ENCODE results near the gene UNC45A. TPM values are rescaled to one million over a fixed set of nuclear protein-coding genes. Genes with fewer than 3 reads are reported as not detected.

Gene UNC45A
- total and polyA plus RNA-seq, 3 donors from 2014 or later = 48.9 to 59.6 (median 56.9) TPM

GRCh38 chr15:90981681-90982080 is 46.6 kb downstream of the UNC45A start:
- H3K36me3 ChIP-seq (ENCODE audit: low read depth, missing control alignments) = no peaks in the 10 kb centered on the region
- no peak overlapping the region for H3K4me3 ChIP-seq
- no peak for TF ChIP-seq CTCF (IDR thresholded peaks at IDR 0.05)
- TF ChIP-seq POLR2A (IDR thresholded peaks at IDR 0.05) = no peak
- H3K27me3 ChIP-seq = no peaks in the 10 kb centered on the region
- intact Hi-C loops (cut with DNase I; ENCODE audit: low total_unique reads) = no loop called here
- H3K27ac ChIP-seq = no peak overlapping the region
- DNase-seq = no peak
- H3K9me3 ChIP-seq = no peaks in the 10 kb centered on the region
- 86 to 94% methylated on average over 6 of the region's 6 CpGs for WGBS, 2 donors
- no peaks in the 10 kb centered on the region for H3K4me1 ChIP-seq

- WGBS, 2 donors = 93 to 96% methylated on average over 5 of the region's 5 CpGs
- no peak for TF ChIP-seq CTCF (IDR thresholded peaks at IDR 0.05)
- no peak for TF ChIP-seq POLR2A (IDR thresholded peaks at IDR 0.05)
- Histone ChIP-seq H3K4me1 (no peaks in the 10 kb centered on the region), H3K36me3 (ENCODE audit: low read depth, missing control alignments) (no peaks in the 10 kb centered on the region), H3K9me3 (no peaks in the 10 kb centered on the region), H3K27ac (no peak overlapping the region), H3K4me3 (no peak overlapping the region), H3K27me3 (no peaks in the 10 kb centered on the region)
- DNase-seq = no peak
- intact Hi-C loops (cut with DNase I; ENCODE audit: low total_unique reads) = no loop called here
These were observed 47.0 kb downstream of the UNC45A start for GRCh38 chr15:90982135-90982534.

DNA sequence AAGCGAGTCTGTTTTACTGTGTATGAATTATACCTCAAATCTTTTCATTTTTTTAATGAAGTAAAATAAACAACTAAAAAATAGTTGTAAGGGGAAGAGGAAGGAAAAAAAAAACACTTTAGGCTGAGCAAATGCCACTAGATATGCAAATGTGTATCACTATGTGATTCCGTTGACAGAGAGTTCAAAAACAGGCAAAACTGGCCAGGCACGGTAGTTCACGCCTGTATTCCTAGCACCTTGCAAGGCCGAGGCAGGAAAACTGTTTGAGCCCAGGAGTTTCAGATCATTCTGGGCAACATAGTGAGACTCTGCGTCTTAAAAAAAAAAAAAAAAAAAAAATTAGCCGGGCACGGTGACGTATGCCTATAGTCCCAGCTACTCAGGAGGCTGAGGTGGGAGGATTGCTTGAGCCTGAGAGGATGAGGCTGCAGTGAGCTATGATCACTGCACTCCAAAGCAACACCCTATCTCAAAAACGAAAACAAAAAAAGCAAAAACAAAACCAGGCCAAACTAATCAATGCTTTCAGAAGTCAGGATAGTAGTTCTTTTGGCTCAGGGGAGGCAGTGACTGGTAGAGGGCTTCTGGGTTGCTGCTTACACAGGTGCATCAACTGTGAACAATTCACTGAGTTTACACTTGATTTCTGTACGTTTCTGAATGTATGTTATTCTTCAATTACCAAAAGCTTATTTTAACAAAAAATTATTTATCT is 51.9 kb downstream of the UNC45A start:
- no peaks in the 10 kb centered on the region for H3K4me1 ChIP-seq
- H3K9me3 ChIP-seq = no peaks in the 10 kb centered on the region
- no peak for DNase-seq
- TF ChIP-seq POLR2A (IDR thresholded peaks at IDR 0.05) (no peak), CTCF (IDR thresholded peaks at IDR 0.05) (no peak)
- H3K36me3 ChIP-seq (ENCODE audit: low read depth, missing control alignments) = no peaks in the 10 kb centered on the region
- H3K27ac ChIP-seq = no peak overlapping the region
- H3K27me3 ChIP-seq = no peaks in the 10 kb centered on the region
- 82 to 91% methylated on average over 11 of the region's 11 CpGs for WGBS, 2 donors
- intact Hi-C loops (cut with DNase I; ENCODE audit: low total_unique reads) = no loop called here
- H3K4me3 ChIP-seq = no peak overlapping the region

- Histone ChIP-seq H3K27ac (no peak overlapping the region), H3K4me1 (no peaks in the 10 kb centered on the region), H3K9me3 (no peaks in the 10 kb centered on the region), H3K27me3 (no peaks in the 10 kb centered on the region), H3K36me3 (ENCODE audit: low read depth, missing control alignments) (no peaks in the 10 kb centered on the region), H3K4me3 (no peak overlapping the region)
- WGBS, 2 donors = 75 to 85% methylated on average over 7 of the region's 7 CpGs
- intact Hi-C loops (cut with DNase I; ENCODE audit: low total_unique reads) = no loop called here
- no peak for DNase-seq
- TF ChIP-seq POLR2A (IDR thresholded peaks at IDR 0.05) = no peak
These were observed 52.6 kb downstream of the UNC45A start for GRCh38 chr15:90987561-90988141.

DNA sequence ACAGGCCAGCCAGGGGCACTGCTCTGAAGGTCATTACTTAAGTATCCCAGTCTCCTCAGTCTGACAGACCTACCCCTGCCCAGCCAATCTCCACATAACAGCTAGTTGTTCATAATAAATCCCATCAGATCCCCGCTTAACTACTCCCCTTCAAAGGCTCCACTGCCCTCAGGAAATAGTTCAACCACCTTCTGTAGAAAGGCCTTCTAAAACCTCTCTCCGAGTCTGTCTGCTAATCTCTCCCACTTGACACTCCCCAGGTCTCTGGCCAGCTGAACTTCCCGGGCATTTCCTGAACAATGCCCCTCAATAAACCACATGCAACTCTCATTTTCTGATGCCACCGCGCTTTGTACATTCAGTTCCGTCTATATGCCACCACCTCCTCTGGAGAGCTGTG is 53.2 kb downstream of the UNC45A start:
- TF ChIP-seq POLR2A (IDR thresholded peaks at IDR 0.05) (no peak), CTCF (IDR thresholded peaks at IDR 0.05) (no peak)
- no peaks in the 10 kb centered on the region for H3K27me3 ChIP-seq
- intact Hi-C loops (cut with DNase I; ENCODE audit: low total_unique reads) = no loop called here
- no peaks in the 10 kb centered on the region for H3K9me3 ChIP-seq
- no peak for DNase-seq
- no peaks in the 10 kb centered on the region for H3K36me3 ChIP-seq (ENCODE audit: low read depth, missing control alignments)
- no peak overlapping the region for H3K27ac ChIP-seq
- no peak overlapping the region for H3K4me3 ChIP-seq
- H3K4me1 ChIP-seq = peaks cover under 1% of the 10 kb centered on the region
- 58 to 74% methylated on average over 6 of the region's 6 CpGs for WGBS, 2 donors
